HG03025 (cell line): ENCODE results near the gene MATN3.
"Not testable (repeated sequence)": the region's sequence is repeated elsewhere in the genome, so short reads cannot be mapped to it uniquely, and the experiment has no call there.

Source experiments
- ATAC-seq: cut with Tn5 transposase; IDR thresholded peaks from one replicate; pipeline ENCODE4 v1.9.1; 2021; ENCODE audit warnings: mild to moderate bottlenecking, moderate library complexity; ENCODE audit not compliant: unreplicated experiment, low FRiP score

The MATN3 gene, protein sequence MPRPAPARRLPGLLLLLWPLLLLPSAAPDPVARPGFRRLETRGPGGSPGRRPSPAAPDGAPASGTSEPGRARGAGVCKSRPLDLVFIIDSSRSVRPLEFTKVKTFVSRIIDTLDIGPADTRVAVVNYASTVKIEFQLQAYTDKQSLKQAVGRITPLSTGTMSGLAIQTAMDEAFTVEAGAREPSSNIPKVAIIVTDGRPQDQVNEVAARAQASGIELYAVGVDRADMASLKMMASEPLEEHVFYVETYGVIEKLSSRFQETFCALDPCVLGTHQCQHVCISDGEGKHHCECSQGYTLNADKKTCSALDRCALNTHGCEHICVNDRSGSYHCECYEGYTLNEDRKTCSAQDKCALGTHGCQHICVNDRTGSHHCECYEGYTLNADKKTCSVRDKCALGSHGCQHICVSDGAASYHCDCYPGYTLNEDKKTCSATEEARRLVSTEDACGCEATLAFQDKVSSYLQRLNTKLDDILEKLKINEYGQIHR

DNA sequence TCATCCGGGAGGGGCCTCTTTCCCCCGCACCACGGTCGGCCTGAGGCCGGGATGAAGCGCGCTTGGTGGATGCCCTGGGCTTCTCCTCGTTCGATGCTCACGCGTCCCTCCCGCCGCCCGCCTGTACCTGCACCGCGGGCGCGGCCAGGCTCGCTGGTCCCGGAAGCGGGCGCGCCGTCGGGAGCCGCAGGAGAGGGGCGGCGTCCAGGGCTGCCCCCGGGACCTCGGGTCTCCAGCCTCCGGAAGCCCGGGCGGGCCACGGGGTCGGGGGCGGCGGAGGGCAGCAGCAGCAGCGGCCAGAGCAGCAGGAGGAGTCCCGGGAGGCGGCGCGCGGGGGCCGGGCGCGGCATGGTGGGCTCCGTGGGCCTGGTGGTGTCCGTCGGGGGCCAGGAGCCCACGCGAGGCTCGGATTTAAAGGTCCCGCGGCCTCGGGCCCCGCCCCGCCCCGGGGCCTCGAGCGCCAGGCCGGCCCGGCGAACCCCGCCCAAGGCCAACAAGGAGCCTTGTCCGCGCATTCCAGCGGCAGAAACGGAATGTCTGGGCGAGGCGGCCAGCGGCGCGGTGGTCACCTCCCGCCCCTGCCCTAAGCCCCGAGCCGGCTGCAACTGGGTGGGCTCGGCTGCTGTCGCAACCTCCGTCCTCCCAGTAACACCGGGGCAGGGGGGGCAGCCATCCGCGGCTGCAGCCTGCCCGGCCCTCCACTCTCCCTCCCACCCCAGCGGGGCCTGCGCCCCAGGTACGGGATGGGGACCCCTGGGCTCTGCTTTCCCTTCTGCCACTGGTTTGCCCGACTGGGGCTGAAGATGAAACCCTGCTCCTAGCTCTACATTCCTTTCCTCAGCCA is at the start of gene MATN3:
TSS of gene MATN3 (minus strand) at position 387 of the 844 bp plus-strand sequence. CDS start at position 350, 37 bp downstream.
- no peak for ATAC-seq

DNA sequence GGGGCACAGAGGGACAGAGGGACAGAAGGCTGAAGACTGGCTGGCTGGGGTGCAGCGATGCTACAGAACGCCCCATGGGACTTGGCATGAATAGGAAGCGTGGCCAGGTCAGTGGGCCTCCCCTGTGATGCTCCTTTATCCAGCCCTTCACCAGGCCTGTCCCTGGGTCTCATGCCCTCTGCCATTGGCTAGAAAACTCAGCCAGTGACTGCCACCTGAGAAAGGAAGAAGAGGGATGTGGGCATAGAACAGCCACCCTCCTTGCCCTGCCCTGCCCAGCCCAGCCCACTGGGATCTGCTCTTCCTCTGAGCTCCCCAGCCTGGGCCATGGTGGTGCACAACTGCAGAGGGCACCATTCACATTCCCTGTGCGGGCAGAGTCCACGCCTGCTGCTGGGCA is 49.5 kb upstream of the MATN3 start:
- no peak for ATAC-seq

DNA sequence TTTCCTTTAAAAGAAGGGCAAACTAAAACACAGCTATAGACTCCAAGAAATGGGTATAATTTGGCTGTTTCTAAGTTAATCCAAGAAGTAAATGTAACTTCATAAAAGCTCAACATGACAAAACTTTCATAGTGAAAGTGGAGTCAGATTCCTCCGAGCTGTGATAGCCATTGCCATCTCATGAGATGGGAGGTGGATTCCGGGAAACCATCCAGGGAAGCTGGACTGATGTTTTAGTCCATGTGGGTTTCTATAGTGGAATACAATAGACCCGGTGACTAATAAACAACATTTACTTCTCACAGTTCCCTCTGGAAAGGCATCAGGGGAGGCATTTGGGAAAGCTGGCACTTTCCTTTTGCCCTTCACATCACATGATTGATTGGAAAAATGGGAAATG is 49.0 kb upstream of the MATN3 start:
- ATAC-seq: no peak

GRCh38 chr2:20060106-20060505 is 47.6 kb upstream of the MATN3 start:
- ATAC-seq: no peak

GRCh38 chr2:20057268-20057667 is 44.8 kb upstream of the MATN3 start:
- no peak for ATAC-seq

DNA sequence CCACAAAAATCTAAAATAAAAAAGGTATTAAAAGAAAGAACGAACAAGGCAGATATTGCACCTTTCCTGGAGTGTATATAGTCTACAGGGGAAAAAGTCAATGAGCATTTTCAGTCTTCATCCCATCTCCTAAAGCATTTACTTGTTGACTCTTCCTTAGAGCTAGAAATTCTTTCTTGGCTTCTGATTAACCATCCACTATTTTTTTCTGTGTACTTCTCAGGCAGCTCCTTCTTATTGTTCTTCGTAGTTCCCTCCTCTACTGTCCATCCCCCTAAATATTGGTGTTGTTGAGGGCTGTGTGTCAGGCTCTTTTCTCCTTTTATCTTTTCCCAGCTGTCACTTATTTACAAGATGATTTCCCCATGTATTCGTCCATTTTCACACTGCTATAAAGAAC is 42.5 kb upstream of the MATN3 start:
- no peak for ATAC-seq

DNA sequence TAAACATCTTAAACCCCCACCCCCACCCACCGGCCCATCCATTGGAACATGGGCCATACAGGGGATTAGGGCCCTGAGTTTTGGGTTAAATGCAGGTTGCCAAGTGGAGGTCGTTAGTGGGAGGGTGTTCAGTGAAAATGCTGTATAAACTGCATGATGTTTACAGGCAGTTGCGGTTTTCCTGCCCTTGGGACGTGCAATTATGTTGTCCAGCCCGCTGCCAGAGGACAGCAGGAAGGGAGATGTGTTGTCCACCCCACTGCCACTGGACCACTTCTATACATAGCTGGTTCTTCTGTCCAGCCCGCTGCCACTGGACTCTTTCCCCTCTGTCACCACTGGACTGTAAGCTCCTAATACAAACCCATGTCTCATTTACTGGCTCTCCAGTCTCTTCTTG is 41.7 kb upstream of the MATN3 start:
- ATAC-seq: no peak

- no peak for ATAC-seq
Measured at GRCh38 chr2:20052861-20053281, 40.4 kb upstream of the MATN3 start.

DNA sequence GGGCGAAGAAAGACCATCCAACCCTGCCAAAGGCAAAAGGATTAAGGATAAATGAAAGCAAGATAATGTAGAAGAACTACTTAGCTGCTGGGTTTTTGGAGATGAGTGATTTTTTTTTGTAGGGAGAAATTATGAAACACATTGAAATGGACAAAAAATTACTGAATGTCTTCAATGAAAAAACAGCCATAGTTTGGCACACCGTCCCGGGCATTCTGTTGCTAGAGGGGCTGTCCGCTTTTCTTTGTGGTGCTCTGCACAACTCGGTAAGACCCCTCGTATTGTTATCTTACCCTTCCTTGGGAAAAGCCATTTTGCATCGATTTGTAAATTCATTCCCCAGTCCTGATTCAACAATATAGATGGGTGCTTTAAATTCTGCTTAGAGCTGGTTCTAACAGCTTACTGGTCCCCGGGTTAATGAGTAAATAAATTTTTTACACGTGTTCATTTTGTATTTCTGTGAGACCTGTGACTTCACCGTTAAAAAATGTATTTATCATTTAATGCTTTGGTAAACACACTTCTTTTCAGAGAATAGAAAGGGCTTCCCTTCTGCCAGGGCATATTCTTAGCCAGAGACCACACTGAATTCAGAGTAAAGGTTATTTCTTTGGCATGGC is 39.9 kb upstream of the MATN3 start:
- ATAC-seq: no peak

GRCh38 chr2:20051532-20052228 is 39.2 kb upstream of the MATN3 start, which contains the start of gene LAPTM4A:
Gene LAPTM4A, minus strand, starts transcription at chr2:20051628. Its CDS starts 108 bp downstream, at chr2:20051520.
- ATAC-seq: peak; percentile 99

DNA sequence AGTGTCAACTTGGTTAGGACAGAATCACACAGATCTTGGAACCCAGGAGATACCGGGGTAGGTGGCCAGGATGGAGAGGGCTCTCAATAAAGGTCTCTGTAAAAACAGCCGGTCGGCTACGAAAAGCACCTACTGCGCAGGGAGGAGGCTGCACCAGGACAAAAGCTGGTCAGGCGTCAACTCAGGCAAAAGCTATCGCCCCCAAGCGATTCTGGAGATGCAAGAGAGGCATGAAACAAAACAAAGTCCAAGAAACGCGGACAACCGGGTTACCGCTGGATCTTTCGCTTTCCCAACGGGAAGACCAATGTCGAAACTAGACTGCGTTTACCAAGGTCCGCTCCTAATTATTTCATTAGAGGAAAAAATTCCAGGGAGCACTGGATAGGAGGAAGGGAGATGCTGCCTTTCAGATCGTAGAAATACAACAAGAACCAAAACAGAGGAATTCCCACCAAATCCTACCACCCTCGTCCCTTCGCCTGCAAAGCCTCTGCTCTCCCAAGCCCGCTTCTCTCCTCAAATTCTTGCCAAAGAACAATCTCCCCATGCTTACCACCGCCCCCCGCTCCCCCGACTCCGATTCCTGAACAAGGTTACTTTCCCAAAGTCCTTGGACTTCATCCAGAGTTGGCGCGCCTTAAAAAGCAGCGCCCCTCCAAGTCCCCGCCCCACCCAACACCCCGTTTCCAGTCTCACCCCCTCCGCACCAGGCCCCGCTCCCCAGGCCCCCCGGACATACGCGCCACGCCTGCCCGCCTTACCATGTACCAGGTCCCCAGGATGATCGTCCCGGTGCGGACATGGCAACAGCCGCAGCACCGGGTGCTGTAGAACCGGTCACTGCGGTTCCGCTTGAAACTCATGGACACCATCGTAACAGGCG is 38.4 kb upstream of the MATN3 start:
- ATAC-seq: peak; percentile 29

DNA sequence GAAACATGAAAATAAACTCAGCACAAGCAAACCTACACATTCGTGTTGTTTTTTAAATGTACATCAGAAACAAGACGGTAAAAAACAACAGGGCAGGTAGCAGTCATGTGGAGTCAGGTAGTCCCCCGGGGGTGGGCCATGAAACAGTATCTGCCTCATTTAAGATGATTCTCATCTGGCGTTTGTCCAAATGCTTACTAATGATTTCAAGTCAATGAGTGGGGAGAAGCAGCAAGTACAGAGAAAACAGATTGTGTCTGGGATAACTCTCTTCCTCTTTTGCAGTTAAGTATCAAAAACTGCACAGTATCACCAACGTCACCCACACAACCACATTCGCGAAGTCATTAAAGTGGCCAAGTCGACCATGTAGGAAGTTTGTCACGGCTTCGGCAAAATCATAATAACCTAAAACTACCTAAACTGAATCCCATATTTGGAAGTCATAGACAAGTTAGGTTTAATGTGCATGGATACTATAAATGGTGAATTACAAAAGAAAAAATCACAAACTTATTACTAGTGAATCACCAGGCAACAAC is 37.7 kb upstream of the MATN3 start:
- no peak for ATAC-seq

GRCh38 chr2:20049637-20050036 is 37.2 kb upstream of the MATN3 start:
- no peak for ATAC-seq

DNA sequence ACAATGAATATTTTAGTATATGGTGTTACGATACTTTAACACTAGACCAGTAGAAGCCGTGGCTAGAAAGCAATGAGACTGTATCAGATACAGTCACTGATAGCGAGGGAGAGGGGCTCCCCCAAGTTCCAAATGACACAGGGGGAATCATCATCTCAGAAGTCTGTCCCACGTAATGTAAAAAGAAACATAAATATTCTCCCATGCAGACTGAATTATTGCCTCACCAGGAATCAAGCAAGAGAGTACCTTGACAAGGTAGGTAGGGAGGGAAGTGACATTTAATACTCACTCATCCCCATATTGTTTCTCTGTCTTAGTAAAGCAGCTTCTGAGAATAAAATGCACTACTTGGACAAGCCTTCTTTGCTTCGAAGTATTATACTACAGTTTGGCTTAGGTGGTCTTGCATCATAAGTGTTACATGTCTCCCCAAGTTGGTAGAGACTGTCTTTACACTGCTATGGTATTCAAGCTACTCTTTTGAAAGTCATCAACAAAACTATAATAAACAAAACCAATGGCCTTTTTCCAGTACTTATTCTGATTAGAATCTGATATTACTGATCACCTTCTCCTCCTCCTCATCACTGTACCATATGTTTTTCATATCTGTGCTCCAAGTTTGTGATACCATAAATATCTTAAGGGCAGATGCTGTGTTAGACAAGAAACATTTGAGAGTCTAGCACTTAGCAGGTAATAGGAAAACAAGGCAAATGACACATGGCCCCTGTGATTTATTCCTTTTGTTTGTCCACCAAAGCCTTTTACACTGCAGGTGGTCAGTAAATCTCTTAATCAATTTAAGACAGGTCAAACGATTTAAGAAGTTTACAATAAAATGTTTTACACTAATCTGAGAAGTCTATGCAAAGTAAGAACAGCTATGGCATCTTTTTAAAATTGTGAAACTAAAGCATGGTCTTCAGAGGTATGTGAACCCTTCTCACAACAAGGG is 36.3 kb upstream of the MATN3 start:
- ATAC-seq: no peak

DNA sequence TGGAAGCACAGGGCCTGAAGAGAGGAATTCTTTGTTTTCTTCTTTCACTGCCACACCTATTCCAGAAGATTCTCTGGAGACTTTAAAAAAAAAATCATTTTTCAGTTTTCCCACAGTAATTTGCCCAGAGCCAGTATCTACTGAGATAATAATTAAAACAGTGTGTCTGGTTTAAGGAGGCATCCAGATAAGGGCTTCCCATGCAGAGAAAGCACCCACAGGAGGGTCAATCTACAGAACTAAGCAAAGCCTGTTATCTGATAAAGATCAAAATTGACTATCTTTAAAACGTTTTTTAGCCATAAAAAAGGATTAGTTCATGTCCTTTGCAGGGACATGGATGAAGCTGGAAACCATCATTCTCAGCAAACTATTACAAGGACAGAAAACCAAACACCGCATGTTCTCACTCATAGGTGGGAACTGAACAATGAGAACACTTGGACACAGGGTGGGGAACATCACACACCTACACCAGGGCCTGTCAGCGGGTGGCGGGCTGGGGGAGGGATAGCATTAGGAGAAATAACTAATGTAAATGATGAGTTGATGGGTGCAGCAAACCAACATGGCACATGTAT is 33.3 kb upstream of the MATN3 start:
- not testable (repeated sequence) for ATAC-seq

DNA sequence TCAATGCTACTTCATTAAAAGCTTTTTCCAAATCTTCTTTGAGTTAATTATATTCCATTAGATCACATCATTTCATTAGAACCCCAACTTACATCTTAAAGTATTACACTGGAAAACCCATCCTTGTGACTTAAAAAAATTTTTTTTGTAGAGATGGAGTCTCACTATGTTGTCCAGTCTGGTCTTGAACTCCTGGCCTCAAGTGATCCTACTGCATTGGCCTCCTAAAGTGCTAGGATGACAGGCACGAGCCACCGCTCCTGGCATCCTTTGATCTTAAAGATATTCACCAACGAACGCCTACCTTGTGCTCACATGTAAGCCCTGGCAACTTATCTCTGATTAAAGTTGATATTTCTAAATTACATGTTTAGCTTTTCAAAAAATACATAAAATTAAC is 32.3 kb upstream of the MATN3 start:
- no peak for ATAC-seq

GRCh38 chr2:20042531-20042930 is 30.1 kb upstream of the MATN3 start:
- no peak for ATAC-seq
